HG02885 (cell line): ENCODE measurements around the gene GKN2.
"Not testable (repeated sequence)": the region's sequence is repeated elsewhere in the genome, so short reads cannot be mapped to it uniquely, and the experiment has no call there.

Source experiments
- ATAC-seq: cut with Tn5 transposase; IDR thresholded peaks from one replicate; pipeline ENCODE4 v1.9.1; 2021; ENCODE audit warnings: mild to moderate bottlenecking; ENCODE audit not compliant: unreplicated experiment, poor library complexity

GKN2 gene

DNA sequence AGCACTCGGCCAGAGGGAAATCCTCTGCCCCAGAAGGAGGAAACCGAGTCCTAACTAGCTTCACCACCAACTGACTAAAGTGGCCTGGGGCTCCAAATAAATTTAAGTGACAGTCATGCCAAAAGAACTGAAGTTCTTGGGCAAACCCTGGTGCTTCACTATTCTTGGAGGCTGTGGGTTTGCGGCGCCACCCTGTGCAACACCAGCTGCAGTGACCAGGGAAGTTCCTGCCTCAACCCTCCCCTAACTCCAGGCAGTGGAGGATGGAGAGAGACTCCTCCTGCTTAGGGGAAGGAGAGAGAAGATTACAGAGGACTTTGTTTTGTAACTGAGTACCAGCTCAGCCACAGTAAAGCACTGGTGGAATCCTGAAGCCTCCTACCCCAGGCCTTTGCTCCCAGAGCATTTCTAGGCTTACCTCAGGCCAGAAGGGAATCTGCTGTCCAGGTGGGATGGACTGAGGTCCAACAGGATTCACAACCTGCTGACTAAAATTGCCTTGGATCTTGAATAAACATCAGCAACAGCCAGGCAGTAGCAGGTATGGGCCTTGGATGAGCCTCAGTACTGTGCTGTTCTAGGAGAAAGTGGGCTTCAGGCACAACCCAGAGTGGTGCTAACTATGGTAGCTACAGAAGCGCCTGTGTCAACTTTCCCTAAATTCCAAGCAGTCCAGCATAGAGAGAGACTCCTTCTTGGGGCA lies 52.0 kb downstream of the GKN2 start:
- ATAC-seq: no peak

- ATAC-seq: not testable (repeated sequence)
Measured at GRCh38 chr2:68895981-68896380, 56.7 kb downstream of the GKN2 start.
